ENCODE measurements around the gene COPS8. TPM values are rescaled to one million over a fixed set of nuclear protein-coding genes. Genes with fewer than 3 reads are reported as not detected.

The COPS8 gene
- total and polyA plus RNA-seq, 2 of the 8 experiments (the other 6 are each of a cell fraction or from before 2014, with no cell fraction given): 59.3 to 67.5 TPM

DNA sequence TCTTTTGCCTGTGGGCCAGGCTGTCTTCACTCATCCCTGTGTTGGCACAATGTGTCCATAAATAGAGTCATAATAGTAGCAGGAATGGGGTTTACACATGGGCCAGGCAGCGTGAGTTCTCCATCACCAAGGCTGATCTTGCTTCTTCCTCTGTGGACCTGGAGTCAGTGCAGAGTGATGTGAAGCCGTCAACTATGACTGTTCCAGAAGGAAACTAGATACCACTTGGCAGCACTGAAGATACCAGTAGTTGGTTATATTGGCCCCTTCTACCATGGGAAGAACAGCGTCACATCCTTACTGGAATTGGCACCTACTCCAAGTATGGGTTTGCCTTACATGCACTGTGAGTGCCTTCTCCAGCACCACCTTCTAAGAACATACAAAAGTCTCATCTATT is 30.2 kb downstream of the COPS8 start:
- no peaks in the 10 kb centered on the region for H3K79me2 ChIP-seq (ENCODE audit: control insufficient read depth in 1 of 2, insufficient read depth in 2 of 2, low read length in 2 of 2)
- H2AK5ac ChIP-seq (ENCODE audit: low read depth, low read length): no peak overlapping the region
- H2BK5ac ChIP-seq (ENCODE audit: low read depth, low read length): no peak overlapping the region
- no peak overlapping the region for H2BK15ac ChIP-seq (ENCODE audit: low read length)
- H3K4me1 ChIP-seq (replicated peaks in 1 of 4; ENCODE audit: control insufficient read depth in 3 of 4, insufficient read depth in 4 of 4, low read length in 3 of 4): no peaks in the 10 kb centered on the region
- no peak for DNase-seq (ENCODE audit: low read depth in 1 of 2, low spot score in 2 of 2)
- no peak overlapping the region for H2BK20ac ChIP-seq (ENCODE audit: low read length)
- POLR2A ChIA-PET (ENCODE audit: partially characterized antibody): interaction anchor here (0.7 to 2.2 kb wide), 2 partner anchors 15 to 389 kb away, joined by 3 to 5 read pairs; no protein-coding TSS in a partner anchor
- no peaks in the 10 kb centered on the region for H3K27me3 ChIP-seq (replicated peaks in 1 of 4; ENCODE audit: control insufficient read depth in 3 of 4, extremely low read depth in 1 of 4, insufficient read depth in 3 of 4, low read length in 3 of 4)
- no peak overlapping the region for H3K9ac ChIP-seq (replicated peaks in 1 of 4; ENCODE audit: extremely low read depth in 1 of 4, low read depth in 3 of 4, low read length in 3 of 4)
- no peak overlapping the region for H4K8ac ChIP-seq (ENCODE audit: extremely low read depth, insufficient read depth, low read length)
- no peak overlapping the region for H3K14ac ChIP-seq (ENCODE audit: insufficient read length)
- no peak for TF ChIP-seq CTBP2 (IDR thresholded peaks at IDR 0.05; ENCODE audit: borderline replicate concordance, insufficient read depth, insufficient read length, low read length)
- no peak for TF ChIP-seq TBP (IDR thresholded peaks at IDR 0.05; ENCODE audit: low read depth, low read length)
- TF ChIP-seq POLR2AphosphoS5 (IDR thresholded peaks at IDR 0.05; ENCODE audit: low read depth, low read length): no peak
- TF ChIP-seq SP4 (IDR thresholded peaks at IDR 0.05; ENCODE audit: low read length): no peak
- TF ChIP-seq SP2 (IDR thresholded peaks at IDR 0.05; ENCODE audit: low read length): no peak
- no peak for TF ChIP-seq SIN3A (conservative IDR thresholded peaks at IDR 0.05 in 1 of 2, IDR thresholded peaks at IDR 0.05 in 1 of 2; ENCODE audit: low read depth in 1 of 2, low read length in 2 of 2)
- TF ChIP-seq ATF3 (IDR thresholded peaks at IDR 0.05; ENCODE audit: insufficient read depth, low read depth, low read length): no peak
- no peak for TF ChIP-seq SIRT6 (IDR thresholded peaks at IDR 0.05; ENCODE audit: low read length)
- no peak for TF ChIP-seq CEBPB (IDR thresholded peaks at IDR 0.05; ENCODE audit: low read depth, low read length)
- TF ChIP-seq BACH1 (IDR thresholded peaks at IDR 0.05; ENCODE audit: low read length): no peak
- TF ChIP-seq SUZ12 (IDR thresholded peaks at IDR 0.05; ENCODE audit: low read length): no peak
- no peak for TF ChIP-seq SIX5 (IDR thresholded peaks at IDR 0.05; ENCODE audit: low read depth, low read length)
- TF ChIP-seq EZH2 (IDR thresholded peaks at IDR 0.05; ENCODE audit: low read depth, low read length, severe bottlenecking): no peak
- TF ChIP-seq KDM4A (IDR thresholded peaks at IDR 0.05; ENCODE audit: low read depth, low read length, severe bottlenecking): no peak
- TF ChIP-seq EGR1 (IDR thresholded peaks at IDR 0.05; ENCODE audit: borderline replicate concordance, low read depth, low read length): no peak
- H3K27ac ChIP-seq (ENCODE audit: low read depth, low read length): no peak overlapping the region
- no peak for FAIRE-seq
- no peaks in the 10 kb centered on the region for H3K9me3 ChIP-seq (ENCODE audit: insufficient read depth in 2 of 2, low read depth in 1 of 2, low read length in 1 of 2)
- H3K4me3 ChIP-seq (ENCODE audit: extremely low read depth in 1 of 4, insufficient read depth in 2 of 4, low read depth in 3 of 4, low read length in 4 of 4): no peak overlapping the region
- H4K20me1 ChIP-seq (replicated peaks in 1 of 2; ENCODE audit: control insufficient read depth in 1 of 2, insufficient read depth in 2 of 2, low read length in 2 of 2): no peaks in the 10 kb centered on the region
- H2BK12ac ChIP-seq (ENCODE audit: low read depth, low read length): no peak overlapping the region
- no peak overlapping the region for H2AFZ ChIP-seq (ENCODE audit: low read length)
- no peak overlapping the region for H4K5ac ChIP-seq (ENCODE audit: insufficient read length, low read depth, low read length)
- no peaks in the 10 kb centered on the region for H3K23me2 ChIP-seq (ENCODE audit: low read depth, low read length)
- H2BK120ac ChIP-seq (replicated peaks; ENCODE audit: low read depth, low read length): no peak overlapping the region
- H3K79me1 ChIP-seq (ENCODE audit: low read depth, low read length): no peaks in the 10 kb centered on the region
- no peak overlapping the region for H3K4me2 ChIP-seq (ENCODE audit: insufficient read depth in 1 of 2, low read depth in 2 of 2, low read length in 2 of 2)
- H4K91ac ChIP-seq (replicated peaks; ENCODE audit: insufficient read length, low read length): no peak overlapping the region
- no peak overlapping the region for H3K4ac ChIP-seq (replicated peaks; ENCODE audit: insufficient read length, low read depth, low read length)
- H3K18ac ChIP-seq (ENCODE audit: extremely low read depth, low read length): no peak overlapping the region
- WGBS, 2 experiments (ENCODE audit: extremely low coverage in 1 of 2, insufficient coverage in 1 of 2, insufficient read length in 1 of 2, insufficient replicate concordance in 2 of 2, low coverage in 1 of 2, low lambda C conversion rate in 2 of 2, missing lambda C conversion rate in 1 of 2): 98% methylated on average over 3 of the region's 3 CpGs; no CpG with 5 or more reads in 1 of the 2 experiments
- no peak overlapping the region for H3K56ac ChIP-seq (replicated peaks; ENCODE audit: insufficient read length, low read depth, low read length)
- no peaks in the 10 kb centered on the region for H3K36me3 ChIP-seq (ENCODE audit: control insufficient read depth in 2 of 4, insufficient read depth in 4 of 4, low read length in 3 of 4)
- no peak overlapping the region for H3K23ac ChIP-seq (ENCODE audit: insufficient read length)
- CTCF ChIA-PET (ENCODE audit: partially characterized antibody): no interaction called here

Measured in H1 (cell line).